K562 (cell line): Measurements from ENCODE around the gene LMX1B. TPM values are rescaled to one million over a fixed set of nuclear protein-coding genes. Genes with fewer than 3 reads are reported as not detected.
A peak's percentile ranks its signal among the peaks of the same experiment; 100 is the strongest.

Source experiments
- ATAC-seq: fragments of 200-7000 bp; cut with Tn5 transposase; 3 replicates; pipeline ENCODE4 v1.9.1; 2020; ENCODE audit warnings: moderate library complexity
- BruUV-seq: library from RNA; stranded (reverse); fragments of 400-500 nt; replicated peaks from 2 replicates; lab custom pipeline; 2021; lab: Mats Ljungman, UMichigan
- CTCF ChIA-PET: fragments of 300-600 bp; formaldehyde crosslinking; extraction: SDS; loops from one replicate; lab custom pipeline; 2021; ENCODE audit warnings: low intra/inter-chr PET ratio; lab: Yijun Ruan, JAX
- POLR2A ChIA-PET: fragments of 300-600, 350-650 bp; sonication (Branson Sonifier 250); formaldehyde crosslinking; extraction: SDS; loops from one replicate; lab custom pipeline; 2021; ENCODE audit warnings: antibody characterized with exemption, inconsistent platforms; lab: Yijun Ruan, JAX
- DNase-seq, 4 experiments: peaks; one replicate each; pipeline versions ENCODE4 v3.0.0 to v3.0.0-alpha.2; 2011 to 2018; ENCODE audit warnings: low spot score in 3 of 4, mixed read lengths in 3 of 4; ENCODE audit errors: extremely low read depth in 1 of 4
- FAIRE-seq: peaks from 2 replicates; lab custom pipeline; 2011; peaks lifted over from hg19 to GRCh38; lab: Jason Lieb, UNC
- H2AFZ ChIP-seq: 2 replicates; pipeline ENCODE4 v1.6.0; 2011; ENCODE audit warnings: low read depth, low read length, control low read depth, inconsistent platforms
- H3K27ac ChIP-seq: fragments of 200-600 bp; 3 replicates; pipeline ENCODE4 v1.8.0; 2011; ENCODE audit warnings: low read depth, mild to moderate bottlenecking, control low read depth, inconsistent platforms, low read length, moderate library complexity, mixed read lengths; ENCODE audit errors: extremely low read depth
- H3K27me3 ChIP-seq, 2 experiments: fragments of 300-600 bp in 1 of 2; 2 replicates in 1 of 2; 3 replicates in 1 of 2; pipeline versions ENCODE4 v1.6.0 to v1.8.0; 2011; ENCODE audit warnings: inconsistent platforms in 2 of 2, low read length in 2 of 2, mild to moderate bottlenecking in 1 of 2, mixed read lengths in 1 of 2, moderate library complexity in 1 of 2; ENCODE audit not compliant: control insufficient read depth in 2 of 2, insufficient read depth in 2 of 2
- H3K36me3 ChIP-seq: fragments of 300-600 bp; 3 replicates; pipeline ENCODE4 v1.8.0; 2011; ENCODE audit warnings: mild to moderate bottlenecking, low read length, inconsistent platforms; ENCODE audit not compliant: control insufficient read depth, insufficient read depth
- H3K4me1 ChIP-seq, 2 experiments: fragments of 200-600 bp in 1 of 2; replicated peaks in 1 of 2; 2 replicates in 1 of 2; 3 replicates in 1 of 2; pipeline versions ENCODE4 v1.5.1 to v1.8.0; 2011; ENCODE audit warnings: inconsistent platforms in 2 of 2, low read length in 2 of 2, mild to moderate bottlenecking in 1 of 2, mixed read lengths in 1 of 2, moderate library complexity in 1 of 2; ENCODE audit not compliant: control insufficient read depth in 2 of 2, insufficient read depth in 2 of 2
- H3K4me2 ChIP-seq: 2 replicates; pipeline ENCODE4 v1.6.1; 2011; ENCODE audit warnings: low read length, control low read depth, inconsistent platforms, mixed read lengths; ENCODE audit not compliant: insufficient read depth
- H3K4me3 ChIP-seq: fragments of 200-600 bp; sonication (generic), shearing (Covaris generic); 2 replicates; pipeline ENCODE4 v1.5.1; 2016; ENCODE audit warnings: control low read depth, inconsistent platforms
- H3K79me2 ChIP-seq: fragments of 200-600 bp; 3 replicates; pipeline ENCODE4 v1.8.0; 2011; ENCODE audit warnings: low read length, inconsistent platforms; ENCODE audit not compliant: control insufficient read depth, insufficient read depth
- H3K9ac ChIP-seq, 2 experiments: 2 replicates each; pipeline versions ENCODE4 v1.6.0 to v1.6.1; 2011; ENCODE audit warnings: low read depth in 2 of 2, low read length in 2 of 2, control low read depth in 1 of 2, inconsistent platforms in 1 of 2, mild to moderate bottlenecking in 1 of 2, mixed read lengths in 1 of 2; ENCODE audit not compliant: insufficient read depth in 1 of 2
- H3K9me1 ChIP-seq: one replicate; pipeline ENCODE4 v1.6.0; 2011; ENCODE audit warnings: inconsistent platforms, mild to moderate bottlenecking, low read length, moderate library complexity; ENCODE audit not compliant: control insufficient read depth, insufficient read depth
- H3K9me3 ChIP-seq: replicated peaks from 2 replicates; pipeline ENCODE4 v1.5.1; 2011; ENCODE audit warnings: low read depth, low read length, inconsistent platforms; ENCODE audit not compliant: control insufficient read depth, insufficient read depth
- H4K20me1 ChIP-seq: replicated peaks from 2 replicates; pipeline ENCODE4 v1.6.1; 2011; ENCODE audit warnings: low read length, inconsistent platforms, mixed read lengths; ENCODE audit not compliant: control insufficient read depth, insufficient read depth
- FOXK1 ChIP-seq: sonication (generic); formaldehyde crosslinking; IDR thresholded peaks from 2 replicates; pipeline ENCODE4 v1.8.0; 2022; ENCODE audit warnings: missing genetic modification reagents, mild to moderate bottlenecking, borderline replicate concordance
- HDAC1 ChIP-seq, 2 experiments: fragments of 450-650 bp; IDR thresholded peaks; 2 replicates each; pipeline ENCODE4 v1.6.1; 2016 to 2017; ENCODE audit warnings: inconsistent platforms in 1 of 2, mild to moderate bottlenecking in 1 of 2, moderate library complexity in 1 of 2
- ZNF212 ChIP-seq: fragments of 450-650 bp; formaldehyde crosslinking; IDR thresholded peaks from 2 replicates; pipeline ENCODE4 v1.4.0; 2020; ENCODE audit warnings: mild to moderate bottlenecking
- WGBS: fragments of 100-300 bp; shearing (Covaris generic); methylation state at CpG from one replicate; pipeline ENCODE4 v1.1.6; 2016; ENCODE audit warnings: low coverage, mixed read lengths; ENCODE audit not compliant: insufficient coverage; ENCODE audit errors: missing lambda C conversion rate; 5-methylcytosine and 5-hydroxymethylcytosine counted together
- in situ Hi-C: fragments of 300-500 bp; cut with MboI; formaldehyde crosslinking; loops from 4 replicates; pipeline ENCODE4 v1.15.0; 2018; ENCODE audit warnings: inconsistent platforms, mixed read lengths
- intact Hi-C: fragments of 100-400 bp; cut with micrococcal nuclease; formaldehyde crosslinking; loops from 2 replicates; pipeline ENCODE4 v1.14.2; 2022
- polyA plus RNA-seq, 8 experiments: library from polyadenylated mRNA; depleted of rRNA in 4 of 8; stranded (reverse) in 5 of 8; unstranded in 3 of 8; fragments of >200 nt; fragmentation: Nextera tagmentation in 2 of 8; fragmentation: Illumina TruSeq in 1 of 8; extraction: Ambion mirVana in 2 of 8; extraction: Trizol in 1 of 8; gene quantifications; 2 replicates each; pipeline versions ENCODE4 v1.2.1 to v1.2.3, GENCODE V29; 2011 to 2014; ENCODE audit warnings: inconsistent platforms in 1 of 8, missing spikeins in 1 of 8
- total RNA-seq, 7 experiments: library from RNA; depleted of rRNA in 6 of 7; stranded (reverse); fragments of >200 nt in 6 of 7; fragmentation: Illumina TruSeq in 2 of 7; extraction: Trizol in 2 of 7; gene quantifications; 2 replicates each; pipeline versions ENCODE4 v1.2.1 to v1.2.3, GENCODE V29; 2011 to 2021; ENCODE audit warnings: low replicate concordance in 1 of 7
- TF ChIP-seq, protein P1 (sequence below): sonication (generic); formaldehyde crosslinking; IDR thresholded peaks from 2 replicates; pipeline ENCODE4 v1.8.1; 2023; ENCODE audit warnings: mild to moderate bottlenecking, missing genetic modification reagents
- TF ChIP-seq, protein P2 (sequence below), 3 experiments: fragments of 200-800 bp in 1 of 3; sonication (Bioruptor generic) in 1 of 3; sonication (generic) in 1 of 3; formaldehyde crosslinking in 1 of 3; IDR thresholded peaks; 2 replicates each; pipeline versions ENCODE4 v1.6.1 to v1.8.0; 2016 to 2022; ENCODE audit warnings: mild to moderate bottlenecking in 2 of 3, missing compliant biosample characterization in 2 of 3, missing genetic modification characterization in 2 of 3, missing genetic modification reagents in 1 of 3

LMX1B gene
- total and polyA plus RNA-seq, 9 of the 15 experiments (the other 6 are each of a cell fraction or from before 2014, with no cell fraction given): not detected

DNA sequence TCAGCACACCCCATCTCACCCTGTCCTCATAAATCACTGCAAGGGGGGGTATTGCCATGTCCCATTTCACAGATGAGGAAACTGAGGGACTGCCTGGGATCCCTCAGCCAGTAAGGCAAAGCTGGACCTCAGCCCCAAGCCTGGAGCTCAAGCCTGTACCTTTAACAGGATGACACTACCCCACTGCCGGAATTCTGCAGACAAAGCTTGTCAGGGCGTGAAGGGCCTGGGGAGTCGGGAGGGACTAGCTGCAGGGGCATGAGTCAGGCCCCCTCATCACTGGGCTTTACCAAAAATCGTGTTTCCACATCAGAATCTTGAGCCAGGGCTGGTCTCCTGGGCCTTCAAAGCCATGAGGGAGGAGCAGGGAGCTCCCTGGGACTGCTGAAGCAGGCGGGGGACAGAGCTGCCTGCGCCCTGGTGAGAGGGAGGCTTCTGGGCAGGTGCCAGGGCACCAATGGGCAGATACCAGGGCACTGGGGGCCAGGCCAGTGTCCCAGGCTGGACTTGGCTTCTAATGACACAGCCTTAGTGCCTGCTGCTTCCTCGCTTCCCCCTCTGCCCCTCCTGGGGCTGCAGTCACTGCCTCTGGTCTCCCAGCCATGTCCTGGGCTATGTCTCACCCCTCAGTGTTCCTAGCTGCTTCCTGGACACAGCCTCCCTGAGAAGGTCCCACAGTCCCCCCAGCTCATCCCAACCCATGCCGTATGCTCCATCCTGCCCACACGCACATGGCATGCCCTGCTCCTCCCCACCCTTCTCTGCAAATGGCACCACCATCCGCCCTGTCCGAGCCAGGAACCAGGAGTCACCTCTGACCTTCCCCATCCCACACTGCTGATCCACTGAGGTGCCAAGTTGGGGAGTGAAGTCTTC, 80.7 kb downstream of the LMX1B start:
- no TSS peak for BruUV-seq
- Histone ChIP-seq H3K27ac (no peak overlapping the region), H4K20me1 (peaks cover 25% of the 10 kb centered on the region), H3K4me2 (no peak overlapping the region), H3K9me3 (no peaks in the 10 kb centered on the region; the same call in 1 of the 2 replicates), H3K9ac (no peak overlapping the region), H3K79me2 (no peaks in the 10 kb centered on the region), H2AFZ (no peak overlapping the region), H3K36me3 (no peaks in the 10 kb centered on the region), H3K27me3 (peaks cover 0 to 53% of the 10 kb centered on the region in 2 experiments; a peak in 3 of 5 replicates), H3K4me3 (no peak overlapping the region), H3K9me1 (no peaks in the 10 kb centered on the region), H3K4me1 (peaks cover 0 to 7% of the 10 kb centered on the region in 2 experiments; a peak in 2 of 5 replicates)
- in situ Hi-C loops (loop anchor here (5.0 to 10.0 kb wide), 2 partner anchors 87 to 190 kb away; no protein-coding TSS in a partner anchor), intact Hi-C loops (loop anchor here (5.0 kb wide), 2 partner anchors 82 to 192 kb away; partner anchors contain the start of gene LMX1B)
- CTCF ChIA-PET: no interaction called here
- TF ChIP-seq, protein P1, sequence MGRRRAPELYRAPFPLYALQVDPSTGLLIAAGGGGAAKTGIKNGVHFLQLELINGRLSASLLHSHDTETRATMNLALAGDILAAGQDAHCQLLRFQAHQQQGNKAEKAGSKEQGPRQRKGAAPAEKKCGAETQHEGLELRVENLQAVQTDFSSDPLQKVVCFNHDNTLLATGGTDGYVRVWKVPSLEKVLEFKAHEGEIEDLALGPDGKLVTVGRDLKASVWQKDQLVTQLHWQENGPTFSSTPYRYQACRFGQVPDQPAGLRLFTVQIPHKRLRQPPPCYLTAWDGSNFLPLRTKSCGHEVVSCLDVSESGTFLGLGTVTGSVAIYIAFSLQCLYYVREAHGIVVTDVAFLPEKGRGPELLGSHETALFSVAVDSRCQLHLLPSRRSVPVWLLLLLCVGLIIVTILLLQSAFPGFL (CRISPR knock-in tag): no peak
- TF ChIP-seq, protein P2, sequence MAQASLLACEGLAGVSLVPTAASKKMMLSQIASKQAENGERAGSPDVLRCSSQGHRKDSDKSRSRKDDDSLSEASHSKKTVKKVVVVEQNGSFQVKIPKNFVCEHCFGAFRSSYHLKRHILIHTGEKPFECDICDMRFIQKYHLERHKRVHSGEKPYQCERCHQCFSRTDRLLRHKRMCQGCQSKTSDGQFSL (CRISPR knock-in tag; IDR thresholded peaks at IDR 0.05): no peak
- TF ChIP-seq, protein P2 (tag; IDR thresholded peaks at IDR 0.05): 0 out of 4 replicates have a peak, but pooled peaks of 1 of the 2 experiments have one; percentile 27
- TF ChIP-seq FOXK1 (CRISPR knock-in tag): no peak
- TF ChIP-seq ZNF212 (CRISPR knock-in tag): no peak
- TF ChIP-seq HDAC1 (IDR thresholded peaks at IDR 0.05): no peak
- POLR2A ChIA-PET: interaction anchor here (0.5 to 0.6 kb wide), 2 partner anchors 92 to 473 kb away, joined by 3 read pairs; no protein-coding TSS in a partner anchor
- 4% methylated on average over 11 of the region's 11 CpGs for WGBS
- no peak for FAIRE-seq
- no peak for DNase-seq
- no peak for ATAC-seq
